ENCODE results near the gene MYRF.

MYRF gene

DNA sequence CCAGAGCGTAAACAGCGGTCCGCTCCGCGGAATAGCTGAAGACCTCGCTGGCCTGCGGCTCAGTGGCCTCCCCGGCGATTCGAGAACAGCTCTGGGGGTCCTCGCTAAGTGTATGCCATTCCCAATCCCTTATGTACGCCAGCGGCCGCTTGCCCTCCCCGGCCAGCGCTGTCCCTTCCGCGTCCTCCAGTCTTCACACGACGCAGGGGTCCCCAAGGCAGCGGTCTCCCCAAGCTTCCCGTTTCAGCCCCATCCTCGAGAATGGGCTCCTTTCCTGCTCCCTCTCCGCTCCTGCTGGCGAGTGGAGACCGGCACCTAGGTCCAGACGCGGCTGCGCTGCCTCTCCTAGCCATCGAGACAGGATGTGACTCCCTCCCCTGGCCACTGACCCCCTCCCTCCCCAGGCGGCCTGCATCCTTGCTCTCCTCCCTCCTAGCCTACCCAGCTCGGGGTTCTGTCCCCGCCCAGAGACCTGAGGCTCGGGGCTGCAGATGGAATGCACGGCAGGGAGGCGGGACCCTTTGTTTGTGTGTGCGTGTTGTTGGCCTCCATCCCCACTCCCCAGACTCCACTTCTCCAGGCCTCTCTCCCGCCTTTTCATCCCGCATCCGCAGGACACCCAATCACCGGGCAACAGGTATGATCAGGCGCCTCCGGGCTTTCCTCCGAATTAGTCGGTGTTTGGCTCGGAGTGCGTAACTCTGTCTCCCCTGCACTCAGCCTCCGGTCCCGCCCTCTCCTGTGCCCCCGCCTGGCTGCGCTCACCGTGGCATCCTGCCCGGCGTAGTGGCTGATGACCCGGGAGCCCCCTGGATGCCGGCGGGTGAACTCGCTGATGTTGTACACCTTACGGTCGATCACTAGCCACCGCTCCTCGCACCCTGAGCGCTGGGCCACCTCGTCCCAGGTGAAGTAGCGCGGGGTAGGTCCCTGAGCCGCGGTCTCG, 63.6 kb downstream of the MYRF start:
- peak in 2 of 3 experiments; percentile 37 to 42 for DNase-seq (ENCODE audit: low read depth in 2 of 3, low spot score in 2 of 3)

DNA sequence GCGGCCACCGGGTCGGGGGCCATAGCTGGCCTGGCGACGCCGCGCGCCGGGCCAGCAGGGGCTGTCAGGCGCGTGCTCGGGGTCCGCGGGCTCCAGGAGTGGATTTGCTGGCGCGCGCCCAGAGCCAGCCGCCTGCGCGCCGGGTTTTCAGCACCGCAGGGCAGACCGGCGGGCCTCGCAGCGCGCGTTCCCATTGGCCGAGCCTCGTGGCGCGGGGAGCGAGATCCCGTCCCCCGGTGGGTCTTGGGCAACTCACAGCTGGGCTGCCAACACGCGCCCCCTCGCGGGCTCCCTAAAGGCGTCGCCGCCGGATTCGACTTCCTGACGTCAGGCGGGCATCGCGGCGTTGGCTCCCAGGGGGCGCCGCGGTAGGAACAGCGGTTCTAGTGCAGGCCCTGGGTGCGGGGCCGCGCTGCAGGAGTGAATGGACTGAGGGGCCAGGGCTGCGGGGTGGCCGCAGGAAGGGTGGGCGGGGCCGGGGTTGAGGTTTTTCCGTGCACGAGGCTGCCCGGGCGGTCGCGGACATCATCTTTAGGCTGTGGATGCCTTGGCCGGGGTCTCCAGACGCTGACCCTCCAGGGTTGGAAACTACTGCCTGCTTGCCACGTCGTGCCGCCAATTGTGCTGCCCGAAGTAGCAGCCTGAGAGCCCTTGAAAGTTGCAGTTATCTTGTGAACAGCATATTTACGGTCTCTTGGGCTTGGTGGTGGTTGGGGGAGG, 64.5 kb downstream of the MYRF start, which contains the start of gene FADS1:
TSS of gene FADS1 (minus strand) at position 268 of the 720 bp plus-strand sequence. CDS start at position 194, 74 bp downstream.
- DNase-seq (ENCODE audit: low read depth in 2 of 3, low spot score in 2 of 3): peak; percentile 56 to 66 (median 64)

DNA sequence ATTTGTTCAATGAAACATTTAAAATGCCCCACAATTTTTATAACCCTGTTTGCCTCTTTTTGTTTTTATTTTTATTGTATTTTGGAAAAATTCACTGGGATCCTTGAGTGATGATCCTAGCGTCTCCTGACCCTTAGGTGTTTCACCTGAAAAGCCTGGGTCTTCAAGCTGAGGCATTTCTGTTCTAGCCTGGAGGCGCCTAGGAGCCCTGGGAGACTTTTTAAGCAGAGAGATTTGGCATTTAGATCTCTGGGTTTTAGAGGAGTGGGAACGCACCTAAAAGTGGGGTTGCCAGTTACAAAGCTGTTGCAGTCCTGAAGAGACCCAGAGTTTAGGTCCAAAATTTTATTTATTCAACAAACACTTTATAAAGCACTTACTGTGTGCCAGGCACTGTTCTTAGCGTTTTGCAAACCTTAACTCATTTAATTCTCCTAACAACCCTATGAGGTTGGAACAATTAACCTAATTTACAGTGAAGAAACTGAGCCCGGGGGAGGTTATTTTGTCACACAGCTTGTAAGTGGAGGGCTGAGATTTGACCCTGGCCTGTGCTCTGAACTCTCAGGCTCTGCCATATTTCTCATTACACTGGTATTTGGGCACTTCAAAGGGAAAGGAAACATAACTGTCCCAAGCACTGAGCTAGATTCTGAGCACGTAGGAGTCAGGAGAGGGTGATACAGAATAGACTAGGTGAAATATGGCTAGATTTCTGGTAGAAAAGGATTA, 65.2 kb downstream of the MYRF start:
- no peak for DNase-seq (ENCODE audit: low read depth in 2 of 3, low spot score in 2 of 3)

- no peak for DNase-seq (ENCODE audit: low read depth in 2 of 3, low spot score in 2 of 3)
Observed at GRCh38 chr11:61820174-61820573, 67.7 kb downstream of the MYRF start.

DNA sequence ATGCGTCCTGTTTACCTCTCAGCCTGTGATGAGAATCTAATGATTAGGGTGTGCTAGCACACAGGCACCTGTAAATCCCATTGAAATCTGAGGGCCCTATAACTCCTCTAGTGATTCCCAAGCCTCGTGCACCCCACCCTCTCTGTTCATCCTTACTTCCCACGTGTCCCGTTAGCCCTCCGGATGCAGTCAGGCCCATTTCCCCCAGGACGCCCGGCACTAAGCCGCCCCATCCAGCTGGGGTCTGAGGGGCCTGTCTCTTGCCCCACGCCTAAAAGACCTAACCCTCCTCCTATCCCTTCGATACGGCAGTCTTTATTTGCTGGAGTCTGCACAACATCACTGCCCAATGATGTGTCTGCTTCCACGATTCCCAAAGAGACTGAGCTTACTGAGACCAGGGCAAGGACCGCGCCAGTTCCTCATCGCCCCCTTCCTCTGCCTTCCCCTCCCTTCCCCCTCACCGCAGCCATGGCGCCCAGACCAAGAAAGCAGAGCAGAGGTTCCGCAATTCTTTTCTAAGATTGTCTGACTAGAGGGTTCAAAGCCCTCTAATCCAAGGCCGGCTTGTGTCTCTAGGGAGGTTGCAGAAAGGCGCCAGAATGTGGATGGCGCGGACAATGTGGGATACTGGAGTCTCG, 74.6 kb downstream of the MYRF start:
- no peak for DNase-seq (ENCODE audit: low read depth in 2 of 3, low spot score in 2 of 3)

DNA sequence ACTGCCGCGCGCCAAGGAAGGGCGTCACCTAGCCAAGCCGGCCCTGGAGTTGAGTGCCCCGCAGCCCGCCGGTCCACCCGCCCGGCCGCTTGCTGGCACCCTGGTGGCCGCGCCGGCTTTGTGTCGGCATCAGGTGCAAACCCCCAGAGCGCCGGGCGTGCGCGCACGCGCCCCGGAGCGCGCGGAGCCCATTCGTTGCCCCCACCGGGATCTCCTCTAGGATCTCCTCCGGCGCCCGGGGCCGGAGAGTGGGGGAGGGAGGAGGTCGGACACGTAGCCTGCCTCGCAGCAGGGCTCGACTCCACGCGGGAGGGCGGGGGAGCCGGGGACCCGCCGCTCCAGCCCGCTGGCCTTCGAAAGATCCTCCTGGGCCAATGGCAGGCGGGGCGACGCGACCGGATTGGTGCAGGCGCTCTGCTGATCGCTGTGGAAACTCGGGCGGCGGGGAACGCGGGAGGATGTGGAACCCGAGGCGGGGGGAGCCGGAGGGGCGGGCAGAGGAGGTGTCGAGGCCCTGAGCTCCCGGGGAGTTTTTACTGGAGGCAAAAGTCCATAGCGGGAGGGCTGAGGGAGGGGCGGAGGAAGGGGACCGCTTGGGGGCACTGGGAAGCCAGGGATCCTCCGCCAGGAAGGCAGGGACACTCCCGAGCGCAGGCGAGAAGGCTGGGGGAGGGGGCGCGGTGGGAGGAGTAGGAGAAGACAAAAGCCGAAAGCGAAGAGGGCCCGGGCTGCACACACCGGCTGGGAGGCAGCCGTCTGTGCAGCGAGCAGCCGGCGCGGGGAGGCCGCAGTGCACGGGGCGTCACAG, 75.3 kb downstream of the MYRF start, which contains the start of gene FADS2:
TSS of gene FADS2 (plus strand) at position 730 of the 808 bp plus-strand sequence. CDS start 91 bp downstream, outside the sequence.
- DNase-seq (ENCODE audit: low read depth in 2 of 3, low spot score in 2 of 3): peak; percentile 55 to 65 (median 64)

DNA sequence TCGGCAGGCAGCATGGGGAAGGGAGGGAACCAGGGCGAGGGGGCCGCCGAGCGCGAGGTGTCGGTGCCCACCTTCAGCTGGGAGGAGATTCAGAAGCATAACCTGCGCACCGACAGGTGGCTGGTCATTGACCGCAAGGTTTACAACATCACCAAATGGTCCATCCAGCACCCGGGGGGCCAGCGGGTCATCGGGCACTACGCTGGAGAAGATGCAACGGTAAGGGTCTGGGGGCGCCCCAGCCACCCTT, 75.9 kb downstream of the MYRF start:
- DNase-seq (ENCODE audit: low read depth in 2 of 3, low spot score in 2 of 3): no peak

- peak in 1 of 3 experiments; percentile 18 for DNase-seq (ENCODE audit: low read depth in 2 of 3, low spot score in 2 of 3)
Observed at GRCh38 chr11:61828629-61829407, 76.4 kb downstream of the MYRF start.

DNA sequence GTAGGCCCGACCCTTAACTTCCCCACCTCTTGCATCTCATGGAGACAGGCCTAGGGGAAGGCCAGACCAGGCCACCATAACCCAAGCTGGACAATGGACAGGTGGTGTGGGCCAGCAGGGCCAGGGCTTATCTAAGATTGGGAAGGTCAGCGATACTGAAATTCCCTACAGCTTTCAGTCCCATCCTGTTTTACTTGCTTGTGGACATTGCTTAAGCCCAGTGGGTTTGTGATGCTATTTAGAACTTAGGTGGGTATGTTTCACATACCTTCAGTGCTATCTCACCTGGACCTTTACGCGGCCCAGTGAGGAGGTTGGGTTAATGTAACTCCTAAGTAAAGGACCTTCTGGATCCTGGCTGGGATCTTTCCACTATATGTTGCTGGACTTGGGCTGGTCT, 77.4 kb downstream of the MYRF start:
- no peak for DNase-seq (ENCODE audit: low read depth in 2 of 3, low spot score in 2 of 3)

DNA sequence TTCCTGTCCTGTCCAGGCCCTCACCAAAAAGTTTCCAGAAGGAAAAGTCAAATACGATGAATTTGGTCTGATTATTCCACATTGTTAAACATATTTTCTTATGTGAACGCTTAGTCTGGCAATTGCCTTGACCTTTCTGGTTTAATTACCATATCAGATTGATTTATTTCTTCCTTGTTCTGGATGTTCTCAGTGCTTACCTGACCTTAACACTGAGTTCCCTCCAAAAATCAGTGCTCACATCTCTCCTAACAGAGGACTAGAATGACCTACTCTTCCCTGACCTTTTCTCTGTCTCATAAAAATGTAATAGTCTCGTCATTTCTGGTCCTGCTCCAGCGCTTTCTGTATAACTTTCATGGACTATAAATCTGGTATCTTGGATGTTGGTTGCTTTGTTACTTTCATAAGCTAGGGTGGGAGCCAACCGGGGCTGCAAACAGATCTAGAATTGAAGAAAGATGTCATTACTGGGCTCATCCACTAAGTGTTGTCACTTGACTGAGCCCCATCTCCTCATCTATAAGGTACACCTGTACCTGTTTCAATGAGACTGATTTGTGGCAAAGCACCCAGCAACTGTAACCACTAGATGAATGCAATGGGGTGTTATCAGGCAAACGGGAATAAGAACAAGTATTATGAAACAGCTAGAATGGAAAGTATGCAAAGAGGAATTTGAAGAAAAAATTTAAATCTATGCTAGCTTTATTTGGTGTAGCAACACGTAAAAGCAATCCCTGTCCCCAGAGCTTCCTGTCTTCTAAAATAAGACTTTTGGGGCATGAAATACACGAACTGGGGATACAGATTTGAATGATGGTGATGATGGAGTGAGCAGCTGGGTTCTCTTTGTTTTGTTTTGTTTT, 78.0 kb downstream of the MYRF start:
- DNase-seq (ENCODE audit: low read depth in 2 of 3, low spot score in 2 of 3): no peak

DNA sequence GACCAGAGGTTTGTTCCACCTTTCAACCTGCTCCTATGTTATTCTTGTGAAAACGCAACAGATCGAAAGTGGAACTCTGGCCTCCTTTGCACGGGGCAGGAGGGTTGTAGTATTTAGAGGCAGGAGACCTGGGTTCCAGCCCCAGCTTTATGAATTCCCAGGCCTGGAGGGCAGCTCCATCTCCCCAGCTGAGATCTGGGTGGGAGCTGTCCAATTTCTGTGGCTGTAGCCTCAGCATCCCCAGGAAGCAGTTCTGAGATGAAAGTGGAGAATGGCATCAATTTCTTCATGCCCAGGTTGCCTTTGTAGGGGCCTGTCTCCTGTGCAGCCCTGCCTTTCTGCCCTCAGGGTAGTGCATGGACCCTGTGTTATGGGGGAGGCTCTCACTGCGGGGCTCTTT, 79.8 kb downstream of the MYRF start:
- DNase-seq (ENCODE audit: low read depth in 2 of 3, low spot score in 2 of 3): no peak

GRCh38 chr11:61832754-61833153, 80.3 kb downstream of the MYRF start:
- DNase-seq (ENCODE audit: low read depth in 2 of 3, low spot score in 2 of 3): no peak

GRCh38 chr11:61833471-61833870, 81.0 kb downstream of the MYRF start:
- DNase-seq (ENCODE audit: low read depth in 2 of 3, low spot score in 2 of 3): no peak

DNA sequence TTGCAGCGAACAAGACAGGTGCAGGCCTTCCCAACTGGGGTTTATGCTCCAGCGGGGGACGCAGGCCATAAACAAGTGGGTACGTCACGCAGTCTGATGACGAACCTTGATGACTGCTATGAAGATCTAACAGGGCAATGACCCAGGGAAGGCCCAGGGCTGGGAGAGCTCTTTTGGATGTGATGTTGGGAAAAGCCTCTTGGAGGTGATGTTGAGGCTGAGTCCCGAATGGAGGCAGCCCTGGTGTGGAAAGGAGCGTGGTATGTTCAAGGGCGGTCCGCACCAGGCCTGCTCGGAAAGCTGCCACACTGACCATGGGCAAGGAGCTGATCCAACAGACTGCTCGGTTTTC, 81.5 kb downstream of the MYRF start:
- DNase-seq (ENCODE audit: low read depth in 2 of 3, low spot score in 2 of 3): no peak

- DNase-seq (ENCODE audit: low read depth in 2 of 3, low spot score in 2 of 3): peak in 2 of 3 experiments; percentile 11 to 40
Observed at GRCh38 chr11:61834278-61835048, 82.0 kb downstream of the MYRF start.

DNA sequence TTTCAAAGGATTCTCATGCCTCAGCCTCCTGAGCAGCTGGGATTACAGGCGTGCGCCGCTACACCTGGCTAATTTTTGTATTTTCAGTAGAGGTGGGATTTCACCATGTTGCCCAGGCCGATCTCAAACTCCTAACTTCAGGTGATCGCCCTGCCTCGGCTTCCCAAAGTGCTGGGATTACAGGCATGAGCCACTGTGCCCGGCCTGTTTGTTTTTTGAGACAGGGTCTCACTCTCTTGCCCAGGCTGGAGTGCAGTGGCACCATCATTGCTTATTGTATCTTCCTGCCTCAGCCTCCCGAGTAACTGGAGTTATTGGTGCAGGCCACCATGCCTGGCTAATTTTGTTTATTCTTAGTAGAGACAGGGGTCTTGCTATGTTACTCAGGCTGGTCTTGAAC, 83.8 kb downstream of the MYRF start:
- no peak for DNase-seq (ENCODE audit: low read depth in 2 of 3, low spot score in 2 of 3)

GRCh38 chr11:61837411-61838005, 85.1 kb downstream of the MYRF start:
- DNase-seq (ENCODE audit: low read depth in 2 of 3, low spot score in 2 of 3): no peak

Measured in activated CD8-positive, alpha-beta memory T cell treated with anti-CD3 and anti-CD28 coated beads for 48 hours (primary cell).